GM18909 (cell line): ENCODE results near the gene COL28A1.
"Not testable (repeated sequence)": the region's sequence is repeated elsewhere in the genome, so short reads cannot be mapped to it uniquely, and the experiment has no call there.

ENCODE experiments used
- ATAC-seq: cut with Tn5 transposase; IDR thresholded peaks from one replicate; pipeline ENCODE4 v1.9.1; 2021; ENCODE audit warnings: mild to moderate bottlenecking; ENCODE audit not compliant: unreplicated experiment, poor library complexity

Gene COL28A1

DNA sequence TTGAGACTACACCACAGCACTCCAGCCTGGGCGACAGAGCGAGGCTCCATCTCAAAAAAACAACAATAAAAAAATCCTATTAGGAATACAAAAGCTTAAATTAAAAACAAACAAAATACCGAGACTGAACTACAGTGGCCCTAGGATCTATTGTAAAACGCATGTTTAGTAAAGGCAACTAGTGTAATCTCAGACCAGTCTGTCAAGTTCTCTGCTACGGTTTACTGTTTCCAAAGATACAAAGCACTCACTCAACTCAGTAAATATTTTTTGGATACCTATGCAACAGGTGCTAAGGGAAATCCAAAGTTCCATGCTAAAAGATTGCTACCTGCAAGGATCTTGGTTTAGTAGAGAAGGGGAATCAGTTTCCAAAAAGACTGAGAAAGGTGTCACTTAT is 27.6 kb upstream of the COL28A1 start:
- no peak for ATAC-seq

DNA sequence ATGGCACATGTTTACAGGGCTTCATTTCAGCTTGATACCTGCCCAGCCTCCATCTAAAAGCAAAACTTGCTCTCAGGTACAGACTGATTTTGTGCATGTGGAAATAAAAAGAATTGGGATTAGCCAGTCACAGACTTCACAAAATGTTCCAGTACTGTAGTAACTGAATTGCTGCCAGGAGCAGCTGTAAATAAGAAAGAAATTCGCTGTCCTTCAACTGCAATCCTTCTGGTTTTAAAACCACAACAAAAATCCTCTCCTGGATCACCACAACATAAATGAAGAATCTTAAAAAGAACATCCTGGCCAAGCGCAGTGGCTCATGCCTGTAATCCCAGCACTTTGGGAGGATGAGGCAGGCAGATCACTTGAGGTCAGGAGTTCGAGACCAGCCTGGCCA is 27.1 kb upstream of the COL28A1 start:
- no peak for ATAC-seq

DNA sequence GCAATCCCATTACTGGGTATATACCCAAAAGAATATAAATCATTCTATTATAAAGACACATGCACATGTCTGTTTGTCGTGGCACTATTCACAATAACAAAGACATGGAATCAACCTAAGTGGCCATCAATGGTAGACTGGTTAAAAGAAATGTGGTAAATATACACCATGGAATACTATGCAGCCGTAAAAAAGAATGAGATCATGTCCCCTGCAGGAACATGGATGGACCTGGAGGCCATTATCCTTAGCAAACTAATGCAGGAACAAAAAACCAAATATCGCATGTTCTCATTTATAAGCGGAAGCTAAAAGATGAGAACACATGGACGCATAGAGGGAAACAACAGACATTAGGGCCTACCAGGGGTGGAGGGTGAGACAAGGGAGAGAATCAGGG is 25.9 kb upstream of the COL28A1 start:
- not testable (repeated sequence) for ATAC-seq

GRCh38 chr7:7557252-7557651 is 21.6 kb upstream of the COL28A1 start:
- ATAC-seq, result no peak

GRCh38 chr7:7556852-7557251 is 21.2 kb upstream of the COL28A1 start:
- ATAC-seq, result no peak

GRCh38 chr7:7554649-7555575 is 19.2 kb upstream of the COL28A1 start:
- ATAC-seq, result no peak

DNA sequence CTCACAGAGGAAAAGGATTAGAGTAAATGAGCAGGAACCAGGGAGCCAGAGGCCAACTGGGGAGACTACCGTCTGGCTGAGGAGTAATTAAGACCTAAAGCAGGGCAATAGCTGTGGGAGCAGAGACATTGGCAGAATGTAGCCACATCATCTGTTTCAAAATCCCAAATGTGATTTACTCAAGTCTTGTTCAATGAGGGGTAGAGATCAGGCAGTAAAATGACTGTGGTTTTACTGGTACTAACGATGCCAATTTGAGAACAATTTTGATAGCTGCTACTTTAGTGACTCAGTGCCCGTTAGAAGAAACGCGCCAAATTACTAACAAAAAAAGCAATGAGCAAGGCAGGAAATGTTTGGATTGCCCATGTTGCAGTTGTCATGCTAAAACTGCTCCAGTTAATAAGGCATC is 18.4 kb upstream of the COL28A1 start:
- ATAC-seq, result no peak

GRCh38 chr7:7553386-7553785 is 17.7 kb upstream of the COL28A1 start:
- no peak for ATAC-seq

DNA sequence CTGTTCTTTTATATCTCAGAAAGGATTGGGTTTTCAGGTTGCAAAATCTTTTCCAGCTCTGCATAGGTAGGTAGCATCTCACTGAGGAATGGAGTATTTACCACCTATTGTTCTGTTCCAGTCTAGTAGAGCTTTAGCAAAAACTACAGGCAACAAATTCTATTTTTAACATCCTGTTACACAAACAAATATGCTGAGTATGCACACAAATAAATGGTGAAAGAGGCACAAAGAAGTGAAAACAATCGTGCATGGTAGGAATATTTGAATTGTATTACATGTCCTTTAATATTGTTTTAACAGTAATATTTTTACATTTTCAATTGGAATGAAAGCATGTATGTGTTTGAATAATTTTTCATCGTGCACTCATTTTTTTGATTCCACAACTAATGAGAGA is 16.5 kb upstream of the COL28A1 start:
- no peak for ATAC-seq

GRCh38 chr7:7550663-7551062 is 15.0 kb upstream of the COL28A1 start:
- no peak for ATAC-seq

GRCh38 chr7:7548407-7548806 is 12.7 kb upstream of the COL28A1 start:
- no peak for ATAC-seq

DNA sequence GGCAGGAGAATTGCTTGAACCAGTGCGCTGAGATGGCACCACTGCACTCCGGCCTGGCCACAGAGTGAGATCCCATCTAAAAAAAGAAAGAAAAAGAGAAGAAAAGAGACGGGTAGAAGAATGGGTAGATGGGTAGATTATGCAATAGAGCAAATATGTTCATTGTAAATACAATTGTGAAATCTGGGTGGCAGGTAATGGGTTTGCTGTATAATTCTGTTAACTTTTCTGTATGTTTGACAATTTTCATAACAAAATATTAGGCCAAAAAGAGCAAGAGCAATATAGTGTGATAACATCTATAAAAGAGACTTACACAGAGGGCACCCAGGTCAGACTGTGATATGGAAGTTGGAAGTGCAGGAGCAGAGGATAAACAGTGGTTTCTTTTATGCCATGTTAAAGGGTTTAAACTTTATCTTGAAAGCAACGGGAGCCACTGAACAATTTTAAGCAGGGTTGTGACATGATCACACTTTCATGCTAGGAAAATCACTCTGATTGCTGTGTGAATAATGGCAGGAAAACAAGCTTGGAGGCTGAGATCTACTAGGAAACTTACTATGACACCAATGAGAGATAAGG is 6.7 kb upstream of the COL28A1 start:
- ATAC-seq, result no peak

- ATAC-seq, result no peak
Measured at GRCh38 chr7:7539711-7540110, 4.0 kb upstream of the COL28A1 start.

GRCh38 chr7:7539152-7539551 is 3.5 kb upstream of the COL28A1 start:
- no peak for ATAC-seq

GRCh38 chr7:7537711-7538110 is 2.0 kb upstream of the COL28A1 start:
- ATAC-seq, result no peak

GRCh38 chr7:7536396-7537019 is 835 bp upstream of the COL28A1 start:
- ATAC-seq, result no peak

DNA sequence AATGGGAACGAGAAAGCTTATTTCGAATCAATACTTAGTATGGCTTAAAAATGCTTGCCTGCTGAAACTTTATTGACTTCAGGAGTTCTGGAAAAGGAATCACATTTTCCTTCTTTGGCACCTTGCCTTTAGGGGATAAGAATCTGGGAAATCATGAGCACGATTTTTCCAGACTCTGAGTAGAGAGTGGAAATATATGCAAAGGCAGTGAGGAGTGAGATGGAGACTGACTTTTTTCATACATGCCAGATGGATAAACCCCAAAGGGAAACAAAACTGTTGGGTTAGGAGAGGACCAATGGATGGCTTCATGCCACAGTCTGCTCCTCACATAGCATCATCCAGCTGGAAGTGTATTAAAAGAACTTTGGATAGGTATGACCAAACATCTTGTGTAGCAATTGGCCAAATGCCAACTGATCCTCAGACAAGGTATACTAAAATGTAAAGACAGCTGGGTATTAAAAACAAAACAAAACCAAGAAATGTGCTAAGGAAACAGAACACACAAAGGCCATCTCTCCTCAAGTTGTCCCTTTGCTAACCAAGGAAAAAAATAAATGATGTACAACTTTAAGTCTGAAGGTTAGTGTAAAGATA is 1.7 kb downstream of the COL28A1 start:
- ATAC-seq, result no peak

DNA sequence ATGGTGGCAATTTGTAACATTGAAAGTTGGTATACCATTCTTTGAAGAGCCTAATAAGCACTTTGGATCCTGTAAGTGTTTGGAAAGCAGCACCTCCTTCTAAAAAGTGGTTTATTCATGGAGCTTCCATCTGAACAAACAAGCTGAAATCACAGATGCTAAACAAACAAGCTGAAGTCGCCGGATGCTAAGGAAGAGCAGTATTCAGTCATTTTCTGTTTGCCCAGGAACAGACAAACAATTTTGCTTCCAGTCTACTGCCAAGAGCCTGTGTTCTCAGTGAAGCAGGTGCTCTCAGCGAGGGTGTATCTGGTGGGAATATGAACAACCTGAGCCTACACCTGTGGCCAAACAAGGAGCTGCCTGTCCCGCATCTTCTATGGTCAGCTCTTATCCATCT is 6.3 kb downstream of the COL28A1 start:
- no peak for ATAC-seq

DNA sequence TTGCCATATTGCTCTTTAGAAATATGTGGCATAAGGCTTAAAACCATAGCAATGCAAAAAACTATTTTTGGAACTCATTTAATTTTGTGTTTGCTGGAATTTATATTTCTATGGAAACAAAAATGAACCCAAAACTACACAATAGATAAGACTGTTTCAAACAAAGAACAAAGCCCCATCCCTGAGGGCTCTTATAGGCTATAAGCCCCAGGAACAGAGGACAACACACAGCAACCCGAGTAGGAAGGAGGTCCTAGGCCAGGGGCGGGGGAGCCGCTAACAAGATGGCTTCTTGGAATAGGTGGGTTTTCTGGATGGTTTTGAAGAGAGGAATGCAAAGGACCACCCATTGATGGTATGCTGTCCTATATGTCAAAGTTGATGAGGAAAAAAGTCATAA is 8.6 kb downstream of the COL28A1 start:
- no peak for ATAC-seq

DNA sequence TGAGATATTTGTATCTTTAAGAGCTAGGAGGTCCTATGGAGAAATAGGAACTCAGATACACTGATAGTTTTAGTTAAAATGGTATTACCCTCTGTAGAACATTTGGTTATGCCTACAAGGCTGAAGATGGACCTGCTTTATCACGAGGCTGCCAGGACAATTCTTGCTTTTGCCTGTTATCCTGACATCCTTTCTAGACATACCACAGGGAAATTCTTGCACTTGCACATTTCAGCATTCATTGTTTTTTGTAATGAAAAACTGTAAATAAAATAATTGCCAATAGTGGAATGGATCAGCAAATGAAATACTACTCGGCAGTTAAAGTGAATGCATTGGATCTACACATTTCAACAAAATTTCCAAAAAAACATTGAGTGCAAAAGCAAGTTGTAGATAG is 9.7 kb downstream of the COL28A1 start:
- no peak for ATAC-seq

DNA sequence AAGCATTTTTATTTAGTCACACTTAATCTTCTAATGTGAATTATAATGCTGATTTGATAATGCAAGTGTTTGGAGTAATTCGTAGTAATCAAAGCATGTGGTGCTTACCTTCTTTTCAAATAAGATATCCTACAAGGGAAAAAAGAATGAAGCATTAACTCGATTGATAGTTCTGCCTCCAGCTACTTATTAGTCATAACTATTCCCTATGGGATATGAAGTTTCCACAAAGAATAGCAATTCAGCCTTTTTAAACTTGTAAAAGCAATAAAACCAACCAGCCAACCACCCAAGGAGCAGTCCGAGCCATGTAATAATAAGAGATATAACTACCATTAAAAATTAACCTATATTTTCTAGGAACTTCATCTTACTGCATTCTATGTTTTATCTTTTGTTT is 11.6 kb downstream of the COL28A1 start:
- ATAC-seq, result no peak
